ENCODE data around the gene SYNE2.

DNA sequence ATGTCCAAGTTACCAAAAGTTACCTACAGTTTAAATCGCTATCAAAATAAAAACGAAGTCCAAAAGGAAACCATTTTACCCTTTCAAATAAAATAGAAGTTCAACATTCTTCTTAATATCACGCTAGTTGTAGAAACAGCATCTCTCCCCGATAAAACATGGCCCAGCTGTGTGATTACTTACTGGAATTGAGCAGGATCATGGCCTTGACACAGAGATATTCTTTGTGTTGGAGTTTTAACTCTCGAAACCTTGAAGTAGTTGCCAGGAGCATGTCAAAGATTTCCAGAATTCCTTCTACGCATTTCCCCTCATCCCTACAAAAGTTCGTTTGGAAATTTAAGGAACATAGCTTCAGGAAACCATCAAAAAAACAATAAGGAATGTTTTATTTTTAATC lies 396.6 kb downstream of the SYNE2 start:
- TF ChIP-seq, protein P1, sequence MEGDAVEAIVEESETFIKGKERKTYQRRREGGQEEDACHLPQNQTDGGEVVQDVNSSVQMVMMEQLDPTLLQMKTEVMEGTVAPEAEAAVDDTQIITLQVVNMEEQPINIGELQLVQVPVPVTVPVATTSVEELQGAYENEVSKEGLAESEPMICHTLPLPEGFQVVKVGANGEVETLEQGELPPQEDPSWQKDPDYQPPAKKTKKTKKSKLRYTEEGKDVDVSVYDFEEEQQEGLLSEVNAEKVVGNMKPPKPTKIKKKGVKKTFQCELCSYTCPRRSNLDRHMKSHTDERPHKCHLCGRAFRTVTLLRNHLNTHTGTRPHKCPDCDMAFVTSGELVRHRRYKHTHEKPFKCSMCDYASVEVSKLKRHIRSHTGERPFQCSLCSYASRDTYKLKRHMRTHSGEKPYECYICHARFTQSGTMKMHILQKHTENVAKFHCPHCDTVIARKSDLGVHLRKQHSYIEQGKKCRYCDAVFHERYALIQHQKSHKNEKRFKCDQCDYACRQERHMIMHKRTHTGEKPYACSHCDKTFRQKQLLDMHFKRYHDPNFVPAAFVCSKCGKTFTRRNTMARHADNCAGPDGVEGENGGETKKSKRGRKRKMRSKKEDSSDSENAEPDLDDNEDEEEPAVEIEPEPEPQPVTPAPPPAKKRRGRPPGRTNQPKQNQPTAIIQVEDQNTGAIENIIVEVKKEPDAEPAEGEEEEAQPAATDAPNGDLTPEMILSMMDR (IDR thresholded peaks at IDR 0.05): no peak
- TF ChIP-seq POLR2A (IDR thresholded peaks at IDR 0.05) (no peak), POLR2AphosphoS5 (IDR thresholded peaks at IDR 0.05) (no peak), EP300 (IDR thresholded peaks at IDR 0.05) (no peak)

Measured in gastroesophageal sphincter (tissue), 3 donors.